Muscle layer of duodenum (tissue), 2 donors: ENCODE data around the gene GPR158.

Source experiments
- H3K27ac ChIP-seq: one replicate; pipeline ENCODE4 v1.7.0; 2013; ENCODE audit warnings: mild to moderate bottlenecking, low read length
- H3K27me3 ChIP-seq: one replicate; pipeline ENCODE4 v1.7.0; 2013; ENCODE audit warnings: low read depth, mild to moderate bottlenecking, control low read depth, low read length
- H3K36me3 ChIP-seq, 2 donors: one replicate each; pipeline ENCODE4 v1.7.0; 2013; ENCODE audit warnings: low read length in 2 of 2, control low read depth in 1 of 2, mild to moderate bottlenecking in 1 of 2; ENCODE audit not compliant: insufficient read depth in 2 of 2, control insufficient read depth in 1 of 2
- H3K4me1 ChIP-seq, 2 donors: one replicate each; pipeline ENCODE4 v1.7.0; 2013; ENCODE audit warnings: low read length in 2 of 2, mild to moderate bottlenecking in 2 of 2, control low read depth in 1 of 2, moderate library complexity in 1 of 2; ENCODE audit not compliant: insufficient read depth in 2 of 2, control insufficient read depth in 1 of 2
- H3K4me3 ChIP-seq, 2 donors: one replicate each; pipeline ENCODE4 v1.7.0; 2013; ENCODE audit warnings: low read length in 2 of 2, low read depth in 1 of 2, mild to moderate bottlenecking in 1 of 2
- H3K9me3 ChIP-seq, 2 donors: one replicate each; pipeline ENCODE4 v1.7.0; 2013; ENCODE audit warnings: low read length in 2 of 2, control low read depth in 1 of 2, mild to moderate bottlenecking in 1 of 2; ENCODE audit not compliant: control insufficient read depth in 1 of 2
- donor health status: healthy.

Gene GPR158

DNA sequence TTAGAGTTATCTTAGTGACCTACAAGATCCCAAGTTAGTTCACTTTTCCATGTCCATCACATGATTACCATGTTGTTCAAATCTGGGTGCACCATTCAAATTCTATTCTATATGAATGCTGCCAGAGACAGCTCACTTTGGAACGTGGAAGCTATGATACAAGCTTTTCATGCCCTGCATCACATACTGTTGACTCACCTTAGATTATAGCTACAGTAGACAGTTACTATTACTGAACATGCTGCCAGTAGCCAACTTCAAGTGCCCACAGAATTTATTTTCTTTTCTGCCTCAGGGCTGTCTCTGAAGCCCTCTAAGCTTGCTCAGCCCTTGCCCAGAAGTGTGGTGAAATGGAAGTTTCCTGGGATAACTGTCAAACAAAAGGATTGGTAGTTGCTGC, 231.1 kb downstream of the GPR158 start:
- H3K4me3 ChIP-seq, result no peak overlapping the region
- no peaks in the 10 kb centered on the region for H3K9me3 ChIP-seq
- no peaks in the 10 kb centered on the region for H3K27me3 ChIP-seq
- no peak overlapping the region for H3K27ac ChIP-seq
- no peaks in the 10 kb centered on the region for H3K4me1 ChIP-seq
- no peaks in the 10 kb centered on the region for H3K36me3 ChIP-seq

DNA sequence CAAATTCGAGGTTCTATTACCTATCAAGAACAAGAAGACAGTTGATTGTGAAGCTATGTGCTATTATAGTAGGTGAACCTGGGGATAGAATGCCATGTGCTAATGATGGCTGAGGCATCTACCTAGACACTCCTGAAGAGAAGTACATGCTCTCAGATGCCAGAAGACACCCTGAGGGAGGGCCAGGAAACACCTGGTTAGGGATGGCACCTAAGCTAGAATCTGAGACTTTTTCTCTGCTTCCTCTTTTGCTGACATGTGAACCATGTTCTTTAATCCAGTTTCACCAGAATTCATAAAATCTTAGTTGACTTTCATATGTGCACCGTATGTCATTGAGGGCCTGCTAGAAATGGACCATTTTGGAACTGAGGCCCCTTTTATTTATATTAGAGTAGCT, 242.8 kb downstream of the GPR158 start:
- H3K27me3 ChIP-seq, result no peaks in the 10 kb centered on the region
- H3K9me3 ChIP-seq, result no peaks in the 10 kb centered on the region
- H3K4me3 ChIP-seq, result no peak overlapping the region
- H3K27ac ChIP-seq, result no peak overlapping the region
- H3K36me3 ChIP-seq, result no peaks in the 10 kb centered on the region
- no peaks in the 10 kb centered on the region for H3K4me1 ChIP-seq

- H3K36me3 ChIP-seq, result no peaks in the 10 kb centered on the region
- H3K4me3 ChIP-seq, result no peak overlapping the region
Observed at GRCh38 chr10:25425776-25426175, 251.0 kb downstream of the GPR158 start.

DNA sequence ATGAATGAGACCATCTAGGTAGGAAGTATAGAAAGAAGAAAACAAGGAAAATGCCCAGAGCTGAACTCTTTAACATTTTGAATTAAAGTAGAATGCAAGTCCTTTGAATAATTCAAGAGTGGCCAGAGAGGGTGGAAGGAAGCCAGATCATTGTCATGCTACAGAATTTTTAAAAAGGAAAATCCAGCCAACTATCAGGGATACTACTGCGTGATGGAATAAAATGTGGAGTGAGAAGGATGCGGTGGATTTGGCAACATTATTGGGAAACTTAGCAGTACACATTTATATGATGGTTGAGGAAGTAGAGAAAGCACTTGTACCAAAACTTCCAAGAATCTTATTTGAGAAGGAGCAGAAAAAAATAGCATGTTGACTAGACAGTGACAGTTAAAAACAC, 261.6 kb downstream of the GPR158 start:
- no peaks in the 10 kb centered on the region for H3K27me3 ChIP-seq
- H3K9me3 ChIP-seq, result no peaks in the 10 kb centered on the region
- H3K27ac ChIP-seq, result no peak overlapping the region
- H3K36me3 ChIP-seq, result no peaks in the 10 kb centered on the region
- no peak overlapping the region for H3K4me3 ChIP-seq
- no peaks in the 10 kb centered on the region for H3K4me1 ChIP-seq

More at GRCh38 chr10:25425776-25426175, 251.0 kb downstream of the GPR158 start:
- H3K4me1 ChIP-seq, result no peaks in the 10 kb centered on the region
- H3K27me3 ChIP-seq, result no peaks in the 10 kb centered on the region
- no peak overlapping the region for H3K27ac ChIP-seq
- peaks cover 0 to 4% of the 10 kb centered on the region in 2 donors for H3K9me3 ChIP-seq

GRCh38 chr10:25441270-25441669, 266.5 kb downstream of the GPR158 start:
- Histone ChIP-seq H3K4me1 (no peaks in the 10 kb centered on the region), H3K4me3 (no peak overlapping the region), H3K9me3 (no peaks in the 10 kb centered on the region)

DNA sequence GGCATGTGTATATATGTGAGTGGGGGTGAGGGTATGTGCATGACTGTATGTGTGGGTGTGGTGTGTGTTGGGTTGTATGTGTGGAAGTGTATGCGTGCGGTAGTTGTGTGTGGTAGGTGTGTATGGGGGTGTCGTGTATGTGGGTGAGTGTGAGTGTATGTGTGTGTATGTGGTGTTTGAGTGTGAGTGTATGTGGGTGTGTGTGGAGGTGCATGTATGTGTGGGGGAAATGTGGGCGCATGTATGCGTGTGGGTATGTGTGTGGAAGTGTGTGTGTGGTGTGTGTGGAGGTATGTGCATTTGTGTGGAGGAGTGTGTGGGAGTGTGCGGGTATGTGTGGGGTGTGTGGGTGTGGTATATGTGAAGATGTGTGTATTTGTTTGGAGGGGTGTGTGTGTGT, 269.5 kb downstream of the GPR158 start:
- no peaks in the 10 kb centered on the region for H3K4me1 ChIP-seq
- H3K27me3 ChIP-seq, result no peaks in the 10 kb centered on the region
- H3K9me3 ChIP-seq, result no peaks in the 10 kb centered on the region
- no peak overlapping the region for H3K4me3 ChIP-seq
- H3K36me3 ChIP-seq, result no peaks in the 10 kb centered on the region
- H3K27ac ChIP-seq, result no peak overlapping the region

More at GRCh38 chr10:25441270-25441669, 266.5 kb downstream of the GPR158 start:
- H3K27me3 ChIP-seq, result no peaks in the 10 kb centered on the region
- no peaks in the 10 kb centered on the region for H3K36me3 ChIP-seq
- H3K27ac ChIP-seq, result no peak overlapping the region

GRCh38 chr10:25451401-25451800, 276.6 kb downstream of the GPR158 start:
- Histone ChIP-seq H3K4me1 (no peaks in the 10 kb centered on the region), H3K9me3 (no peaks in the 10 kb centered on the region)

GRCh38 chr10:25453619-25454018, 278.8 kb downstream of the GPR158 start:
- H3K4me3 ChIP-seq, result no peak overlapping the region
- H3K36me3 ChIP-seq, result no peaks in the 10 kb centered on the region
- no peaks in the 10 kb centered on the region for H3K4me1 ChIP-seq
- no peaks in the 10 kb centered on the region for H3K9me3 ChIP-seq
- H3K27me3 ChIP-seq, result no peaks in the 10 kb centered on the region
- no peak overlapping the region for H3K27ac ChIP-seq

More at GRCh38 chr10:25451401-25451800, 276.6 kb downstream of the GPR158 start:
- Histone ChIP-seq H3K4me3 (no peak overlapping the region), H3K27ac (no peak overlapping the region), H3K27me3 (no peaks in the 10 kb centered on the region), H3K36me3 (no peaks in the 10 kb centered on the region)

DNA sequence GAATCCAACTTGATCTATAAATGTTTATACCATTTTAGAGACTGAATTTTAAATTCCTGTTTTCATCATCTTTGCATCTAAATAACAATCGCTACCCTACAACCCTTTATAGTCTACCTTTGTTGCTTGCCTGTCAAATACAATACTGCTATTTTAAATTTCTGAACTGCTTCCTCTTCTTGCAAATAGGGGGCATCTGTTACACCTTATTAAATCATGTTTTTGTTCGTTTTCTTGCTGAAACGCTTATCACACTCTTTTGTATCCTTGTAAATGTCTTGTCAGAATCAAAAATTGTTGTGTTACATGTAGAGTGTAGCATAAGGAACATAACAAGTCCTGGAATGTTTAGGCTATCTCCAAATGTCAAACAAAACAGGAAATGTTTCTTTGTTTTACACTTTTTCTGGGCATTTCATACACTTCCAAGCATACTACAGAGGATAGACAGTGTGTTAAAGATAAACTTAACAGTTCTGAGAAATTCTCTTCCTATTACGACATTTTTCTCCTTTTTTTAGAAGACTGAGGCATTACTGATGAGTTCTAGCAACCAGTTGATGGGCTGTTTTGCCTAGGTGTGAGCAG, 281.3 kb downstream of the GPR158 start:
- Histone ChIP-seq H3K9me3 (no peaks in the 10 kb centered on the region), H3K27ac (no peak overlapping the region), H3K36me3 (no peaks in the 10 kb centered on the region), H3K4me3 (no peak overlapping the region), H3K4me1 (no peaks in the 10 kb centered on the region), H3K27me3 (no peaks in the 10 kb centered on the region)

DNA sequence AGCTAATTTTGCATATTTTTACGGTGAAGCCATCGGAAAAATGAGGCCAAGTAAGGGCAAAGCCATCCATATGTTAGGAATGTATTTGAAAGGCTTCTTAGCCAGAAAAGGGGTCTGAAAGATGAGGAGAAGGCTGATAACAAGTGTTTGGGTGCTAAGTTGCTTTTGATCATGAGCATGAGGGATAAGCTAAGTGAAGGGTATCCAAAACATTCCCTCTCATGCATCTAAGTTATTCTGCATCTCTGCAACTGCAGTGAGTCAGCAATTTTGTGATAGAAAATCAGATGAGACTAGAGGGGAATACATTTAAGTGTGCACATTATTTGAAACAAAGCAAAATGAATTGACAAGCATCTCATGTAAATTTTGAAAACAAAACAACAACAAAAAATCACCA, 282.8 kb downstream of the GPR158 start:
- Histone ChIP-seq H3K9me3 (no peaks in the 10 kb centered on the region), H3K27ac (no peak overlapping the region), H3K36me3 (no peaks in the 10 kb centered on the region), H3K4me1 (no peaks in the 10 kb centered on the region), H3K4me3 (no peak overlapping the region), H3K27me3 (no peaks in the 10 kb centered on the region)

- Histone ChIP-seq H3K36me3 (no peaks in the 10 kb centered on the region), H3K4me1 (no peaks in the 10 kb centered on the region), H3K27me3 (no peaks in the 10 kb centered on the region), H3K27ac (no peak overlapping the region), H3K9me3 (no peaks in the 10 kb centered on the region), H3K4me3 (no peak overlapping the region)
Observed at GRCh38 chr10:25465582-25466372, 291.0 kb downstream of the GPR158 start.
